ENCODE data around the gene EIF4G3.

DNA sequence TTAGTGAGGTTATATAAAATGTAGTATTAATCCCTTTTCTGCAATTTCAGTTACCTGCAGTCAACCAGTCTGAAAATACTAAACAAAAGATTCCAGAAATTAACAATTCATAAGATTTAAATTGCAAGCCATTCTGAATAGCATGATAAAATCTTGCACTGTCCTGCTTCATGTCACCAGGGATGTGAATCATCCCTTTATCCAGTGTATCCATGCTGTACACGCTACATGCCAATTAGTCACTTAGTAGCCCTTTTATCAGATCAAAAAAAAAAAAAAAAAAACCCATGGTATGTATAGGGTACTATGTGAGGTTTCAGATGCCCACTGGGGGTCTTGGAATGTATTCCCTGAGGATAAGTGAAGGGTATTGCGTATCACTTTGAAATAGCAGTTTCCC is 198.3 kb downstream of the EIF4G3 start:
- TF ChIP-seq PATZ1 (CRISPR knock-in tag; IDR thresholded peaks at IDR 0.05; ENCODE audit: borderline replicate concordance) (no peak), REST (IDR thresholded peaks at IDR 0.05; ENCODE audit: borderline replicate concordance) (no peak), REST (CRISPR knock-in tag; IDR thresholded peaks at IDR 0.05; ENCODE audit: low read depth) (no peak), CUX1 (CRISPR knock-in tag; IDR thresholded peaks at IDR 0.05) (no peak), ZBTB2 (IDR thresholded peaks at IDR 0.05) (no peak), CTCF (IDR thresholded peaks at IDR 0.05 in 2 of 3, conservative IDR thresholded peaks at IDR 0.05 in 1 of 3; ENCODE audit: insufficient read depth in 2 of 3, low read depth in 1 of 3, low read length in 3 of 3) (no peak), JUNB (CRISPR knock-in tag; conservative IDR thresholded peaks at IDR 0.05) (no peak), GABPB1 (CRISPR knock-in tag; IDR thresholded peaks at IDR 0.05) (no peak)

All from K562 (cell line).